Activated CD4-positive, CD25-positive, alpha-beta regulatory T cell treated with anti-CD3 and anti-CD28 coated beads, Interleukin-2, amount 50 U/mL, for 72 hours (primary cell): ENCODE measurements around the gene PRPS1.
A peak's percentile ranks its signal among the peaks of the same experiment; 100 is the strongest.
"Not testable (repeated sequence)": the region's sequence is repeated elsewhere in the genome, so short reads cannot be mapped to it uniquely, and the experiment has no call there.

ENCODE experiments used
- DNase-seq: peaks from one replicate; pipeline ENCODE4 v3.0.0; 2021

The PRPS1 gene

DNA sequence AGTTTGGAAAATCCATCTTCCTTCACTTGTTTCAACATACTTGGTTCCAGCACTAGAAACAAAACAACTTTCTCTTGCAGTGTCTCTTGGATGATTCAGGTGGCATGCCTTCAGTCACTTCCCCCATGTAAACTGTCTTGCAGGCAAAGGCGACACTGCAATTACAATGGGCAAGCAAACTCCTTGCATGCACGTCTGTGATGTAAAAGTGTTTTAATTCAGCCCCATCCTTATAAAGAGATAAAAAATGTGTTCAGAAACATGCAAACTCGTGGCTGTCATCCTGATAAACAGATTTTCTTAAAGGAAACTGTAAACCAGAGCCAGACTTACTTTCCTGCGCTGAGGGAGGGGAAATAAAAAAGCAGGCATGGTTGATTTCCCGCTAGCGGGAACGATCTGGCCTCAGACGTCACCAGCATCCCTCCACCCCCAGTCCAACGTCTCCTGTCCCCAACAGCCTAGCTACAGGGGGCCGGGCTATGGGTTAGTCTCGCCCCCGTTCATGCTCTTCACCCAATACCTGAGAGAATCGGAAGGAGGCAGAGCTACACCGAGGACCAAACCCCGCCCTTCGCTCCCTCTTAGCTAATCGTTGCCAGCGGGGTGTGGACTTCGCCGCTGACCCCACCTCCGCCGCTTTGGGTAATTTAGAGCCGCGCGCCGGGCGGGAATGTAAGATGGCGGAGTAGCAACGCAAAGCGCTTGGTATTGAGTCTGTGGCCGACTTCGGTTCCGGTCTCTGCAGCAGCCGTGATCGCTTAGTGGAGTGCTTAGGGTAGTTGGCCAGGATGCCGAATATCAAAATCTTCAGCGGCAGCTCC lies at the start of gene PRPS1:
PRPS1 (plus strand) TSS at position 673 of the 824 bp plus-strand sequence; CDS start at position 792, 119 bp downstream.
- peak; percentile 81 for DNase-seq

DNA sequence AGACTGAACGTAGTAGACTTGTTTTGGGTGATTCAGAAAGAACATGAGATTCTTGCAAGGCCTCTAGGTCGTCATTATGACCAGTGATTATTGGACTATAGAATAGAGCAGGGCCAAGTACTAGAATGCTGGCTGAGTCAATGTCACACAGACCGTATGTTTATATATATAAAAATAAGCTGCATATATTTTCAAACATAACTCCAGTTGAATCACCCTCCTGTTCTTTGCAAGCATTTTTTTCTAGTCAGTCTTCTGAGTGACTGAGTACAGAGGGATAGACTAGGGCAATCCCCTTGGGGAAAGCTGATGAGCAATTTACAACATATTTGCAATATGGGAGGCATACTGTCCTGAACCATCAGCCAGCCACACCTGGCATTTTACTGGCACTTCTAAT lies 48.4 kb upstream of the PRPS1 start:
- no peak for DNase-seq

DNA sequence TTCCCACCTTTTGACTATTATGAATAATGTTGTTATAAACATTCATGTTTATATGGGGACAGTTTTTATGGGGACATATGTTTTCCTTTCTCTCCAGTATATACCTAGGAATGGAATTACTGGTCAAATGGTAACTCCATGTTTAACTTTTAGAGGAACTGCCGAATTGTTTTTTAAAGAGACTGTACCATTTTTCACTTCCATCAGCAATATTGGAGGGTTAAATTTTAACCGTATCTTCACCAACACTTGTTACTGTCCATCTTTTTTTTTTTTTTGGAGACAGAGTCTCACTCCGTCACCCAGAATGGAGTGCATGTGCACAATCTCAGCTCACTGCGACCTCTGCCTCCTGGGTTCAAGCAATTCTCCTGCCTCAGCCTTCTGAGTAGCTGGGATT lies 46.4 kb upstream of the PRPS1 start:
- no peak for DNase-seq

DNA sequence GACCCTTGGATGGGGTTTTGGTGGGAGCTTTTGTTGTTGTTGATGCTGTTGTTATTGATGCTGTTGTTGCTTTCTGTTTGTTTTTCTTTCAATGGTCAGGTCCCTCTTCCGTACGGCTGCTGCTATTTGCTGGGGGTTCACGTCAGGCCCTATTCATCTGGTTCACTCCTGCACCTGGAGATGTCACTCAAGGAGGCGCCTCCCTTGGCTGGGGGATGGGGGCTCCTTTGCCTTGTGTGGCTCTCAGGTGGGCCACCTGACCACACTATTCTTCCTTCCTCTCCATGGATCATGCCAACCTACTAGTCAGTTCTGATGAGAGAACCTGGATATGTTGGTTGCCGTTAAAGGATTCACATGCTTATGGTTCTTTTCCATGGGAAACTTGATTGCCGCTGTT lies 39.1 kb upstream of the PRPS1 start:
- DNase-seq: no peak

DNA sequence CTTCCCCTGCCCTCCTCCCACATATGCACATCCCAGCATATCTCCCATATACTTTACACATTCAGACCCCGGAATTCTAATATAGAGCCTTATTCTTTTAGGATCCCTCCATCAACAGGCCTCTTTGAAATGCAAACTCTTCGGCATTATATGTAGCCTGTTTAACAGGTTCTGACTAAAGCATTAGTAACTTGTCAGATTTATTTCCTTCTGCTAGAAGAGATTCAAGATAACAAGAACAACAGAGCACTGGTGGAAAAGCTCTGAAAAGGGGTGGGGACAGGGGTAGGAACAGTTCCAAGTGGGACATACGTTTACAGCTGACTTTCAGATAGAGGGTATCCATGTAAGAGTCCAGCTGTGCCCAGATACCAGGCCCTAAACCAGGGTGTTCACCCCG lies 31.7 kb upstream of the PRPS1 start:
- no peak for DNase-seq

DNA sequence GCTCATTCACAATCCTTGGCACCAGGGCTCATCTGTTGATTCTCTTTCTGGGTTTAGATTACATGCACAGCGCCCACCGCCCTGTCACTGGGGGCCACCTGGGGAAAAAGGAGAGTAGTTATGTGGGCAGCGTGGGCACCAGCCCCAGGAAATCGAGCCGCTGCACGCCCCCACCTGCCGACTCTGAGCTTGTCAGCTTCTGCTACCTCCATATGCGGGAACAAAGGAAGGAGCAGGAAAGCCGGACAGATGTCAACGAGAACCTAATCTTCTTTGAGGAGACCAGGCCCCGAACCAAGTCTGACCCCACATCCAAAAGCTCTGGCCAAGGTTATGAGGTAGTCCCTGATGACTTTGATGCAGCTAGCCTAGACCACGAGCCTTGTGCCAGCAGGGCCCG lies 31.0 kb upstream of the PRPS1 start:
- no peak for DNase-seq

DNA sequence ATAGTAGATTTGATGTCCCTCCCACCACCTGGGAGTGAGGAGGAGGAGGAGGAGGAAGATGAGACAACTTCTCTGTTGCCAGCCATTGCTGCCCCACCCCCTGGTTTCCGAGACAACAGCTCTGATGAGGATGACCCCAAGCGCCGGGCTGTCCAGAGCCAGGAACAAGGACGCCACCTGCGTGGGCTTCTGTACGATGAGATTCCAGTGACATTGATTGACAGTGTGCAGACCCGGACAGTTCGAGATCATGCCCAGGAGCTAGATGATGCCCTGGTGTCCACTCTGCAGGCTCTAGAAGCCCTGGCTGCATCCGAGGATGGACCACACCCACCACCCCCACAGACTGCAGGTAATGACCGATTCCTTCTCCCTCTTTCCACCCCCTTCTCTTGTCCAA lies 30.5 kb upstream of the PRPS1 start:
- DNase-seq: no peak

DNA sequence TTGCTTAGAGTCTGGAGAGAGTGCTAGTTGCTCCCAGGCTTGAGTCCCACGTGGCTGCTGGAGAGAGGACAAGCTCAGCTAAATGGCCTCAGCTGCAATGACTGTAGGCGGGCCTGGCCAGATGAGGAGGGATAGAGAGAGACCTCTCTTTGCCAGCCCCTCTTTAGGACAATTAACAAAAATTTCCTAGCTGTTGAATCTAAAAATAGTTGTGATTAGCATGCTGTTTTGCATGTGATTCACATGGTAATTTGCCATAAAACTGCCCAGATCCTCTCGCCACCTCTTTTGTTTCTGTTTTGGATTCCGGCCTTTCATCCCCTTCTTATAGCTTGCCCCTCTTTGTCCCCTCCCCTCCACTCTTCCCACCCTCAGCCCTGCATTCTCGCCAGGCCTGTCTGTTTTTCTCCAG lies 28.9 kb upstream of the PRPS1 start:
- no peak for DNase-seq

DNA sequence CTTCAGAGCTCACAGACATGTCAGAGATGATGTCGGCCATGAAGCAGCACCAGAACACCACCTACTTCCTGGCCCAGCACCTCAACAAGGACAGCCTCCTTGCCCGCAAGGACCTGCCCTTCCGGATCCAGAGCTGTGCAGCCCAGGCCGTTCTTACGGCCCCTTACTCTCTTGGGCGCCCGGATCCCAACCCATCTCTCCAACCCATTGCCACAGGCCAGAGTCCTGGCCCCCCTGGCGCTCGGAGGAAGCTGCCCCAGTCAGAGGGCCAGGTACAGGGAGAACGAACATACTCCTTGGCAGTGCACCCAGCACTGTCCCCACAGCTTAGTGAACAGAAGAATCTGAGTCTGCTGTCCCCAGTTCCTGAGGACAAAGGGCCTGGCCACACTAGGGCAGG lies 27.9 kb upstream of the PRPS1 start:
- DNase-seq: no peak

DNA sequence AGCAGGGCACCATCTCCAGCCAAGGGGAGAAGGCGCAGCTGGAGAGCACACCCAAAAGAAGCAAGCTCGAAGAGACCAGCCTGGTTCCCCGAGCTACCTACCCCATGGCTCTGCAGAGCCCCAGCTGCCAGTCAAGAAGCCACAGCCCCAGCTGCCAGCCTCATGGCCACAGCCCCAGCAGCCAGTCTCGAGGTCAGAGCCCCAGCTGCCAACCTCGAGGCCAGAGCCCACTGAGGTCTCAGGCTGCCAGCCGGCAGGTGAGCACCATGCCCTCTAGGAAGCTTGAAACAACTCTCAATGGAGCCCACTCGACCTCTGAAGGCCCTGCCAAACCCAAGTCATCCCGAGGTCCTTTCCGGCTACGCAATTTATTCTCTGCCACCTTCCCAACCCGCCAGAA lies 27.0 kb upstream of the PRPS1 start:
- no peak for DNase-seq

DNA sequence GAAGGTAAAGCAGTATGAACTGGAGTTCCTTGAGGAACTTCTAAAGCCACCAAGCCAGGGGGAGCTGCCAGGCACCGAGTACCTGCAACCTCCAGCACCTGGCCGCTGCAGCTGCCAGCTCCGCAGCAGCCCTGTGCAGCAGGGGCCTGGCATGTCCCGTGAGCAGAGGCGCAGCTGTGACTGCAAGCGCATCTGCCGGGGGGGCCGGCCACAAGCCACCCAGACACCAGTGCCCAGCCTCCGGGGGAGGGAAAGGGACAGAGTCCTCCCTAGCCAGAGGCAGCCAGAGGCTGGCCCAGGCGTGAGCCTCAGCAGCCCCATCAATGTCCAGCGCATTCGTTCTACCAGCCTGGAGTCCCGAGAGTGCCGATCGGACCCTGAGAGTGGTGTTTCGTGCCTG lies 26.6 kb upstream of the PRPS1 start:
- no peak for DNase-seq

DNA sequence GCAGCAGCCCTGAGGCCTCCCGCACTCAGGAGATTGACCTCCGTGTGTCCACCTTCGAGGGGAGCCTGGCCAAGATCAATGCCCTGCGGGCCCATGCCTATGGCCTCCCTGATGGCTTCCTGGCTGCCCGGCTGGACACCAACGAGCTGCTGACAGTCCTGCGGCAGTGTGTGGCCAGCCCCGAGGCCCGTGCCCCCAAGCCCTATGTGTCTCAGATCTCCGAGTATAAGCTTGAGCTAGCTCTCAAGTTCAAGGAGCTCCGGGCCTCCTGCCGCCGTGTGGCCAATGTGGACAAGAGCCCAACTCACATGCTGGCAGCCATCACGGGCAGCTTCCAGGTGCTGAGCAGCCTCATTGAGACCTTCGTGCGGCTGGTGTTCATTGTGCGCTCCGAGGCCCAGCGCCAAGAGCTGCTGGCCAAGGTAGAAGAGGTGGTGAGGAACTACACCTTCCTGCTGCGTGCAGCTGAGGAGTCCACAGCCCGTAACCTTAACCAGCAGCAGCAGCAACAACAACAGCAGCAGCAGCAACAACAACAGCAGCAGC lies 25.5 kb upstream of the PRPS1 start:
- no peak for DNase-seq

DNA sequence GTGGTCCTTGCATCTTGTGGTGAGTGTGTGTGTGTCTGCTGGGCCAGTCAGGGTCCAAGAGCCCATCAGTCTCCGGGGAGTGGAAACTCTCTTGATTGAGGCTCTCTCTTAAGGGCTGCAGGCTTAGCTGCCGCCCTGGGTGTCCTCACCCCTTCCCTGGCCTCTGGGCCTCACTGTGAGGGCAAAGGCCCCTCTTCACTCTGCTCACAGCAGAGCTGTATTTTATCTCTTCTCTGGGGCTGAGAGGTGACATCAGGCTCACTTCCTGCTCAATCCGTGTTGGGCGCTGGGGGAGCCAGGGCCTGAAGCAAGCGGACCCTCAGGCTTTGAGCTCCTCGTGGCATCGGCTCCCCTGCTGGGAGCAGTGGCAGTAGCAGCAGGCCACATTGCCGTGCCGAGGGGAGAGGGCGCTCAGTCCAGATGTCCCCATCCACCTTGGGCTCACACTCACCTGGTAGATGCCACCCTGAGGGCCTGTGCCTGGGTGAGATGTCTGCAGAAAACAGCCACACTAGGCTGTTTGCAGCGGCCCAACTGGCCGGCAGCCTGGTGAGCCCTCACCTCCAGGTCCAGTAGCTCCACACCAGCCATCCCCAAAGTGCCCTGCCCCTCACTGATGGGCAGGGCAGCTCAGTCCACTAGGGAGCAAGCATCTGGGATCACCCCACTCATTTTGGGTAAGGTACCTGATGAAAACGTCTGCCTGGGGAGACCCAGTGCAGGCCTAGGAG lies 24.7 kb upstream of the PRPS1 start:
- DNase-seq: no peak

DNA sequence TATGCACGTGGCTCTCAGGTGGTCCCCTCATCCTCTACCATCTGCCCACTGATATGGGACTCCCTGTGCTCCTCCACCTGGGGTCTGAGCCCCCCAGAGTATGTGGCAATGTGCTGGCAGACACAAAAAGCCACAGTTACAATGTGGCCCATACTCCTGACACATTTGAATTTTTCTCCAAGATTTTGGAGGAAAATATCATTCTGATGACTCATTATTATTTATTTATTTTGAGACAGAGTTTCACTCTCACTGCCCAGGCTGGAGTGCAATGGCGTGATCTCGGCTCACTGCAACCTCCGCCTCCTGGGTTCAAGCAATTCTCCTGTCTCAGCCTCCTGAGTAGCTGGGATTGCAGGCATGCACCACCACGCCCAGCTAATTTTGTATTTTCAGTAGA lies 19.2 kb upstream of the PRPS1 start:
- DNase-seq: not testable (repeated sequence)

DNA sequence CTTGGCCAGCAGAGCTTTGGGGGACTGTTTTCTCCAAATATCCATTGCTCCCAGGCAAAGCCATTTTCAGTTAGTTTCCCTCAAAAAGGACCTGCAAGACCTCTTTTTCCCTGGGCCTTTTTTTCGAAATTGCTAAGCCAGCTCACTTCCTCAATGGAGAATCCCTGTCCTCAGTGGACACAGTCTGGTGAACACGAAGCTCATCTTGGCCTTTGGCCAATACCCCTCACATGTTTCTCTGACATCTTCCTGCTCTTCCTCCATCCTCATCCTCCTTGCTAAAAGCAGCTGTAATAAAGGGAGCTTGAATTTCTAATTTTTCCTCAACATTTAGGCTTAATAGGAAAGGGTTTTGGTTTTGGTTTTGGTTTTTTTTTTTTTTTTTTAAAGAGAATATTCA lies 17.6 kb upstream of the PRPS1 start:
- no peak for DNase-seq

DNA sequence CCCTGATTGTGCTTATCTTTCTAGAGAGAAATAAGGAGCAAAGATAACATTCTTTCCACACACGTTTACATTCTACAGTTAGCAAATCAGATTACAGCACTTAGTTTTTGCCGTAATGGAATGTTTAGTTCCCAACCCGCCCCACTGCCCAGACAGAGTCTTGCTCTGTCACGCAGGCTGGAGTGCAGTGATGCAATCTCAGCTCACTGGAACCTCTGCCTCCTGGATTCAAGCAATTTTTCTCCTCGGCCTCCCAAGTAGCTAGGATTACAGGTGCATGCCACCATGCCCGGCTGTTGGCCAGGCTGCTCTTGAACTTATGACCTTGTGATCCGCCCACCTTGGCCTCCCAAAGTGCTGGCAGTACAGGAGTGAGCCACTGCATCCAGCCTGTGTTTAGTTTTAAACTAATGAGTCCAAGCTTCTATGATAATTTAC lies 8.4 kb upstream of the PRPS1 start:
- no peak for DNase-seq

DNA sequence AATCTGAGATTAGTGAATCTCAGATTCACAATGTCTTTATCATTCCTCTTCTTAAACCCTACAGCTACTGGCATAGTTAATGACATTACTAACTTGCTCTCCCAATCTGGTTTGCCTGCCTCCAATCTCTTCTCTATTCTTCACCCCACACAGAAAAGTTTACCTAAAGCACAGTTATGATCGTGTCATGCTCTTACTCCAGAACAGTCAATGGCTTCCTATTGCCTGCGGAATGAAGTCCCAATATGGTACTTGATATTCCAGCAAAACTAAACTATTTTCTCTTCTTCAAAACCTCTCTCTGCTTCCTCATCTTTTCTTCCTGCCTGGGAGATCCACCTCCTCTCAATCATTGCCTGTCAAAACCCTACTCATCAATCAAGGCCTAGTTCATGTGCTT lies 3.4 kb upstream of the PRPS1 start:
- no peak for DNase-seq

DNA sequence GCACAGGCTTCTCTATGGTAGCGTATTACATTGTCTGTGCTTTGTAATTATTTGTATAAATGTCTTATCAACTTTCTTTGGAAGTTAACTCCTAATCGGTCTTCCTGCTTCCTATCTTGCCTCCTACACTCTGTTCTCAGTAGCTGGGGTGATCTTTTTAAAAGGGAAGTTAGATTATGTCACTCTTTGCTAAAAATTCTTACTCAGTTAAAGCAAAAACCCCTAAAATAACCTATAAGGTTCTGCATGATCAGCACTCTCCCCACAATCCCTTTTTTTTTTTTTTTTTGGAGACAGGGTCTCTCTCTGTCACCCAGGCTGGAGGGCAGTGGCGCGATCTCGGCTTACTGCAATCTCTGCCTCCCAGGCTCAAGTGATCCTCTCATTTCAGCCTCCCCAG lies 2.6 kb upstream of the PRPS1 start:
- no peak for DNase-seq

DNA sequence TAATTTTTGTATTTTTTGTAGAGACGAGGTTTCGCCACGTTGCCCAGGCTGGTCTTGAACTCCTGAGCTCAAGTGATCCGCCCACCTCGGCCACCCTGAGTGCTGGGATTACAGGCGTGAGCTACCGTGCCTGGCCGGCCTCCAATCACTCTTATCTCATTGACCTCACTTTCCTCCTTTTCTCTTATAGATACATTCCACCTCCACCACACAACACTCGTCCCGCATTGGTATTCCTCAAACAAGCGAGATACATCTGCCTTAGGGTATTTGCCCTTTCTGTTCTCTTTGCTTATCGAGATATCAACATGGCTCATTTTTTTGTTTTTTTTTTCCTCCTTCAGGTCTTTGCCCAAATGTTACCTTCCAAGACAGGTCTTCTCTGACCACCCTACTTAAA lies 1.8 kb upstream of the PRPS1 start:
- DNase-seq: no peak

DNA sequence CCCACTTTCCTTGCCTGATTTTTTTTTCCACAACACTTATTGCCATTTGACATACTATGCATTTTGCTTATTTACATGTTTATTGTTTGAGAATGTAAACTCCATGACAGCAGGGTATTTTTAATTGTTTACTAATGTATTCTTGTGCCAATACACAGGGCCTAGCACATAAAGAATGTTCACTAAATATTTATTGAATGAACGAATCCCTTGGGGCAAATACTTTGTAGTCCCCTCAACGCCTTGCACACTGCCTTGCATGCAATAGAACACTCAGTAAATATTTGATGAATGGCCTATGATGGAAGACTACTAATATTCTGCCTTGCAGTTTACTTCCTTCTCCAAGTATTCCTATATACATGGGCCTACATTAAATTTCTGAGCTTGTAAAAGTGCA lies 1.4 kb upstream of the PRPS1 start:
- no peak for DNase-seq

DNA sequence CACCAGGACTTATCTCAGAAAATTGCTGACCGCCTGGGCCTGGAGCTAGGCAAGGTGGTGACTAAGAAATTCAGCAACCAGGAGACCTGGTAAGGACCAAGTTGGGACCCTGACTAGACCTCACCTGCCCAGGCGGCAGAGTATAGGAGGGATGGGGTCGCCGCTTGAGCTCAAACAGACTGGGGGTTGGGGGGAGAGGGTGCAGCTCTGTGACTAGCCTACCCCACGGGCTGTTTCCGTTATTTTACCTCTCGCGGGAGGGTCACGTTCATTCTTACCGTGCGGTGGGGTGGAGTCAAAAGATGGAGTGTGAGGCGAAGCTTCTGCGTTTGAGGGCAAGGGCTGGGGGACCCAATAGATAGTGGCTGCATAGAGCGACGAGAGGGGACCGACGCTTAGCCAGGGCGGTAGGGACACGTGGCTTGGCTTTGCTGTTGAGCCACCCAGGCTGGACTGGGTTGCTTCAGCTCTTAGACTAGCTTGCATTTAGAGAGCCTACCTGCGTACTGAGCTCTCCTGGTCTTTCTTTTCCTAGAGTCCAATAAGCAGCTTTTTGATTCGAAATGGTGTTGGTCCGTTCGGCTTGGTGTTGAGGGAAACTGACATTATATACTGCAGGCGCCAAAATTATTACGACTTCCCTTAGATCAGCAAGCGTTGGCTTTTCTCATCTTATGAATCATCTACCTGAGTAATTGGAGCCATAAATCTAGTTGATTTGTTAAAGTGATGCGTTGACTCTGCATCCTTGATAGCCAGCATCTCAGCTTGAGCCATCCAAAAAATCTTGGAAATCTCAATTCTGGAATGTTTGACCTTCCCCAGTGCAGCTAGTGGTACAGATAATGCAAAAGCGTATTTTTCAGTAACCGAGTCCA lies 591 bp downstream of the PRPS1 start:
- DNase-seq: peak; percentile 47

DNA sequence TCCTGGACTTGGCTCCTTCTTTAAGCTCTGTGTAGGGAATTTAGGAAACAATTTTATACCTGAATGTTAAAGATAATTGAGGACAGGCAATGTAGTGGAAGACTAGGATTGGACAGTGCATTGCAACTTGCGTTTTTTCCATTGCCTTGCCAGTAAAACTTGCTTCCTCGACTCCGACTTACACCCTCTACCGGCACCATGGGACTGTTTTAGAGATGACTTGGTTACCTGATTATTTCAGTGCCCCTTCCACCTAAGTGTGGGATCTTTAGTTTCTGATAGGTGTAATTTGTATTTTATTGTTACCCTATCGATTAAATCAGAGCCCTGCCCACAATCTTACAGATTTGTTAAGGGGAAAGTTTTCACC lies 1.2 kb downstream of the PRPS1 start:
- no peak for DNase-seq

DNA sequence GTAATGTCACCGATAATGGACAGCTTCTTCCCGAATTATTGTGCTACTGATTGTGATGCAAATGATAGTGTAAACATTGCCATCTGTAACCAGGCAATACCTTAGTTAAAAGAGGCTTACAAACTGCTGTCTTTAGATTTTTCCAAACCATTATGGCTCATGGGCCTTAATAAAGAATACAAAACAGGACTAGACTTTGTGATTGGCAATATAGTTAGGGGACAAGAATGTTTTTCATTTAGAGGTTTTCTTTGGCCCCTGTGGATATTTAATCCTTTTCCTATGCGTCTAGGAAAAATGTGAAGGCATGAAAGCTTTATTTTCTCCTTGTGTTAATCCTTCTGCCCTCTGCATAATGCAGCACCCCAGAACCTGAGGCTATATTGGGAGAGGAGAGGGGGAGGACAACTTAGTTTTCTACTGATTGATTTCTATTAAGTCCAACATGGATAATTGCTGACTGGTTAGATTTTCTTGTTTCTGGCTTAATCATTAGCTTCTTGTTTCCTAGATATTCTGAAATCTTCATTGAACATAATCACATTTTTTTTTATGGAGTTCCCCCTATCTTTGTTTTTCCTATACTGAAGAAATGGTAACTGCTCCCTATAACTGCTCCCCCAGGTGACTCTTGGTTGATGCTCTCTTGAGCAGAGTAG lies 1.9 kb downstream of the PRPS1 start:
- DNase-seq: no peak
